Psoas muscle (tissue), 8 donors: Measurements from ENCODE around the gene DTL. TPM values are rescaled to one million over a fixed set of nuclear protein-coding genes. Genes with fewer than 3 reads are reported as not detected.

Experiments used
- ATAC-seq, 4 donors: fragments of 200-7000 bp; cut with Tn5 transposase; one replicate each; pipeline ENCODE4 v1.9.1; 2020; ENCODE audit warnings: moderate library complexity in 3 of 4, mild to moderate bottlenecking in 2 of 4
- DNase-seq, 2 donors: peaks; one replicate each; pipeline ENCODE4 v3.0.0-alpha.2; 2020
- H3K27ac ChIP-seq: fragments of 200-600 bp; one replicate; pipeline ENCODE4 v1.8.0; 2022
- H3K27me3 ChIP-seq, 3 donors: fragments of 200-600 bp in 1 of 3; one replicate each; pipeline versions ENCODE4 v1.6.1 to v1.8.0; 2013 to 2022; ENCODE audit warnings: low read length in 2 of 3, mild to moderate bottlenecking in 2 of 3, moderate library complexity in 1 of 3; ENCODE audit not compliant: insufficient read depth in 3 of 3
- H3K36me3 ChIP-seq, 2 donors: fragments of 200-600 bp in 1 of 2; one replicate each; pipeline versions ENCODE4 v1.6.1 to v1.8.0; 2013 to 2022; ENCODE audit warnings: low read depth in 1 of 2, mild to moderate bottlenecking in 1 of 2, moderate library complexity in 1 of 2; ENCODE audit not compliant: insufficient read depth in 1 of 2
- H3K4me1 ChIP-seq: fragments of 200-600 bp; one replicate; pipeline ENCODE4 v1.8.0; 2022
- H3K4me3 ChIP-seq: fragments of 200-600 bp; one replicate; pipeline ENCODE4 v1.8.0; 2022; ENCODE audit warnings: mild to moderate bottlenecking
- H3K9me3 ChIP-seq: fragments of 200-600 bp; one replicate; pipeline ENCODE4 v1.8.0; 2022
- CTCF ChIP-seq: fragments of 200-600 bp; IDR thresholded peaks from one replicate; pipeline ENCODE4 v1.8.0; 2022; ENCODE audit warnings: antibody characterized with exemption
- WGBS, 3 donors: extraction: QIAGEN DNeasy Blood & Tissue Kit; methylation state at CpG; one replicate each; pipeline versions ENCODE4 v1.1.6 to v1.1.7; 2013; 5-methylcytosine and 5-hydroxymethylcytosine counted together
- intact Hi-C, 2 donors: fragments of 100-400 bp; cut with DNase I; formaldehyde crosslinking; loops; one replicate each; pipeline versions ENCODE4 v1.11.0 to v1.14.2; 2022
- polyA plus RNA-seq, 3 donors: library from polyadenylated mRNA; stranded (reverse); fragments of 200-250 nt; gene quantifications; one replicate each; pipeline ENCODE4 v1.2.3, GENCODE V29; 2013
- total RNA-seq, 4 donors: library from RNA; stranded (reverse); fragmentation: NEBNext Ultra II Directional in 2 of 4; extraction: Animal tissue kit (Norgen Biotek cat#: 25700) in 2 of 4; gene quantifications; one replicate each; pipeline versions ENCODE4 v1.2.1 to v1.2.4, GENCODE V29; 2021 to 2023
- donor health status: healthy with polysubstance abuse.
- donor health status: DM: no; HTN: no; CAD: no; lungs with moderate emphysema.
- donor health status: Bipolar disorder and iron deficiency.
- donor health status: healthy.
- donor health status: DM: yes; HTN: yes; CAD: no.
- donor health status: DM: no; HTN: no; CAD: no.
- donor health status: DM: no; HTN: no; CAD: no.
- donor health status: DM: yes; HTN: yes; CAD: no.

DTL gene
- total and polyA plus RNA-seq, 7 donors: 0.12 to 0.72 (median 0.19) TPM

- 74 to 82% (median 80%) methylated on average over 5 of the region's 5 CpGs for WGBS, 3 donors
- intact Hi-C loops: no loop called here
- peak in 2 of 4 donors; percentile 32 to 56 for ATAC-seq
These were observed 102.9 kb downstream of the DTL start for GRCh38 chr1:212138457-212138856.

GRCh38 chr1:212139526-212140135, 104.1 kb downstream of the DTL start:
- no peak for DNase-seq
- Histone ChIP-seq H3K9me3 (peaks cover 9% of the 10 kb centered on the region), H3K4me3 (no peak overlapping the region), H3K27ac (no peak overlapping the region), H3K36me3 (no peaks in the 10 kb centered on the region), H3K4me1 (no peaks in the 10 kb centered on the region), H3K27me3 (no peaks in the 10 kb centered on the region)
- 85 to 95% (median 86%) methylated on average over 3 of the region's 3 CpGs for WGBS, 3 donors
- ATAC-seq: no peak
- intact Hi-C loops: no loop called here
- no peak for TF ChIP-seq CTCF

More at GRCh38 chr1:212138457-212138856, 102.9 kb downstream of the DTL start:
- no peaks in the 10 kb centered on the region for H3K4me1 ChIP-seq
- no peak overlapping the region for H3K27ac ChIP-seq
- no peaks in the 10 kb centered on the region for H3K27me3 ChIP-seq
- H3K4me3 ChIP-seq: no peak overlapping the region
- peaks cover 9% of the 10 kb centered on the region for H3K9me3 ChIP-seq
- no peaks in the 10 kb centered on the region for H3K36me3 ChIP-seq
- no peak for TF ChIP-seq CTCF
- DNase-seq: no peak

GRCh38 chr1:212141404-212141803, 105.9 kb downstream of the DTL start:
- no peak overlapping the region for H3K27ac ChIP-seq
- 80 to 86% (median 80%) methylated on average over 4 of the region's 4 CpGs for WGBS, 3 donors

GRCh38 chr1:212142883-212143530, 107.5 kb downstream of the DTL start:
- intact Hi-C loops: no loop called here
- WGBS, 3 donors: 95 to 100% (median 99%) methylated on average over 2 of the region's 2 CpGs
- no peaks in the 10 kb centered on the region for H3K36me3 ChIP-seq
- no peaks in the 10 kb centered on the region for H3K9me3 ChIP-seq
- H3K4me3 ChIP-seq: no peak overlapping the region
- ATAC-seq: no peak
- H3K27ac ChIP-seq: no peak overlapping the region
- no peak for TF ChIP-seq CTCF
- no peak for DNase-seq
- no peaks in the 10 kb centered on the region for H3K4me1 ChIP-seq
- no peaks in the 10 kb centered on the region for H3K27me3 ChIP-seq

More at GRCh38 chr1:212141404-212141803, 105.9 kb downstream of the DTL start:
- no peak for DNase-seq
- peak in 1 of 4 donors; percentile 36 for ATAC-seq
- Histone ChIP-seq H3K4me3 (no peak overlapping the region), H3K36me3 (no peaks in the 10 kb centered on the region), H3K9me3 (no peaks in the 10 kb centered on the region), H3K27me3 (no peaks in the 10 kb centered on the region), H3K4me1 (no peaks in the 10 kb centered on the region)
- TF ChIP-seq CTCF: no peak
- intact Hi-C loops: no loop called here
